GM21619 (cell line): ENCODE results near the gene CCDC120.

Experiments
- ATAC-seq: cut with Tn5 transposase; IDR thresholded peaks from one replicate; pipeline ENCODE4 v1.9.1; 2021; ENCODE audit not compliant: unreplicated experiment

CCDC120 gene

GRCh38 chrX:49061490-49061889 lies 2.7 kb downstream of the CCDC120 start:
- ATAC-seq: no peak

DNA sequence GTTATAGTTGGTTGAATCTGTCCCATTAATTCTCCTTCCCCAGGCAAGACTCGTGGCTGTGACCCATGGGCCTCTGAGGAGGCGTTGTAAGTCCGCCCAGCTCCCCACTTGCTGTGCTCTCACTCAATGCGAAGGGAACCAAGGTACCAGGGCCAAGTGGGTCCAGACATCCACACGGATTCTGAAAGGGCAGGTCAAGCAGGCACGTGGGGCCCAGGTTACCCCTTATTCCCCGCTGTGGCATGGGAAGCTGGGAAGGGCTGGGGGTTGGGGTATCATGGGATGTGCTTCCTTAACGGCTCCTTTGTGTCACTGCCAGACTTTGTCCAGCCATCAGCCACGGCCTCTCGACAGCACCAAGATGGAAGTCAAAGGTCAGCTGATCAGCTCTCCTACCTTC lies 3.1 kb downstream of the CCDC120 start:
- no peak for ATAC-seq

DNA sequence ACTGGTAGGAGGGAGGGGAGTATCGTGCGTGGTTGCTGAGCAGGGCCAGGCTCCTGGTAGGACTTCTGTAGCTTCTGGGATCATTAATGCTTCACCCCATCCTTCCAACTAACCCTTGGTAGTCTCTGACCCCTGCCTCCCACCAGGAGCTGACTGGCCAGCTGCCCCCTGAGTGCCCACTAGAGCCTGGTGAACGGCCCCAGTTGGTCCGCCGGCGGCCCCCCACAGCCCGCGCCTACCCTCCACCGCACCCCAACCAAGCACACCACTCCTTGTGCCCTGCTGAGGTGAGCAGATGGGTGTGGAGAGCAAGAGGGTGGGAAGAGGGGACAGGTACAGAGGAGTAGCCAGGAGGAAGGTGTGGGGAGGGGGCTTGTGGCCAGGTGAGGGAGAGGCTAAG lies 4.9 kb downstream of the CCDC120 start:
- no peak for ATAC-seq

GRCh38 chrX:49064303-49064702 lies 5.5 kb downstream of the CCDC120 start:
- no peak for ATAC-seq

DNA sequence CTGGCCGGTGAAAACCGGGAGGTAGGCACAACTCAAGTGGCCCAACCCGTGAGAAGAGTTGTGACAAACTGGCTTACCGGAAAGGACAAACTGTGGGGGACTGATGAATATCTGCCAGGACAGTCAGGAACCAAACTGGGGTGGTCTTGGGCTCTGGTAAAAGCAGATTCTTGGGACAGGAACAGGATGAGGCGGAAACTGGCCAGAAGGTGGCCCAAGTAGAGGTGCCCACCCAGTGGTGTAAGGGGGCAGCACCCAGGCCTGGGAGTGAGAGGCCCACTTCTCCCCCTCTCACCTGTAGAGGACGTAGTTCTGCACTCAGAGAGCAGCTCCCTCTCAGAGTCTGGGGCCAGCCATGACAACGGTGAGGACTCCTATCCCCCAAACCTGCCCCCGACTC lies 5.9 kb downstream of the CCDC120 start:
- no peak for ATAC-seq

GRCh38 chrX:49066278-49066677 lies 7.5 kb downstream of the CCDC120 start:
- no peak for ATAC-seq

- ATAC-seq: no peak
These were observed 7.9 kb downstream of the CCDC120 start for GRCh38 chrX:49066690-49067089.

DNA sequence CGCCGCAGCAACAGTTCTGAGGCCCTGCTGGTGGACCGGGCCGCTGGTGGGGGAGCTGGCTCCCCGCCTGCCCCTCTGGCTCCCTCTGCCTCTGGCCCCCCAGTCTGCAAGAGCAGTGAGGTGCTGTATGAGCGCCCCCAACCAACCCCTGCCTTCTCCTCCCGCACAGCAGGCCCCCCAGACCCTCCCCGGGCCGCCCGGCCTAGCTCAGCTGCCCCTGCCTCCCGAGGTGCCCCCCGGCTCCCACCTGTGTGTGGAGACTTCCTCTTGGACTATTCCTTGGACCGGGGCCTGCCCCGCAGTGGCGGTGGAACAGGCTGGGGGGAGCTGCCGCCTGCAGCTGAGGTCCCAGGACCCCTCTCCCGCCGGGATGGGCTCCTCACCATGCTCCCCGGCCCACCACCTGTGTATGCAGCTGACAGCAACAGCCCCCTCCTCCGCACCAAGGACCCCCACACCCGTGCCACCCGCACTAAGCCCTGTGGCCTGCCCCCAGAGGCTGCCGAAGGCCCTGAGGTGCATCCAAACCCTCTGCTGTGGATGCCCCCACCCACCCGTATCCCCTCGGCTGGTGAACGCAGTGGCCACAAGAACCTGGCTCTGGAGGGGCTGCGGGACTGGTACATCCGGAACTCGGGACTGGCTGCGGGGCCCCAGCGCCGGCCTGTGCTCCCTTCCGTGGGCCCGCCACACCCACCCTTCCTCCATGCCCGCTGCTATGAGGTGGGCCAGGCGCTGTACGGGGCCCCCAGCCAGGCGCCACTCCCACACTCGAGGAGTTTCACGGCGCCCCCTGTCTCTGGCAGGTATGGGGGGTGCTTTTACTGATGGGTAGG lies 8.7 kb downstream of the CCDC120 start:
- no peak for ATAC-seq

GRCh38 chrX:49069038-49069437 lies 10.2 kb downstream of the CCDC120 start:
- no peak for ATAC-seq

GRCh38 chrX:49070988-49071387 lies 12.2 kb downstream of the CCDC120 start:
- ATAC-seq: no peak

DNA sequence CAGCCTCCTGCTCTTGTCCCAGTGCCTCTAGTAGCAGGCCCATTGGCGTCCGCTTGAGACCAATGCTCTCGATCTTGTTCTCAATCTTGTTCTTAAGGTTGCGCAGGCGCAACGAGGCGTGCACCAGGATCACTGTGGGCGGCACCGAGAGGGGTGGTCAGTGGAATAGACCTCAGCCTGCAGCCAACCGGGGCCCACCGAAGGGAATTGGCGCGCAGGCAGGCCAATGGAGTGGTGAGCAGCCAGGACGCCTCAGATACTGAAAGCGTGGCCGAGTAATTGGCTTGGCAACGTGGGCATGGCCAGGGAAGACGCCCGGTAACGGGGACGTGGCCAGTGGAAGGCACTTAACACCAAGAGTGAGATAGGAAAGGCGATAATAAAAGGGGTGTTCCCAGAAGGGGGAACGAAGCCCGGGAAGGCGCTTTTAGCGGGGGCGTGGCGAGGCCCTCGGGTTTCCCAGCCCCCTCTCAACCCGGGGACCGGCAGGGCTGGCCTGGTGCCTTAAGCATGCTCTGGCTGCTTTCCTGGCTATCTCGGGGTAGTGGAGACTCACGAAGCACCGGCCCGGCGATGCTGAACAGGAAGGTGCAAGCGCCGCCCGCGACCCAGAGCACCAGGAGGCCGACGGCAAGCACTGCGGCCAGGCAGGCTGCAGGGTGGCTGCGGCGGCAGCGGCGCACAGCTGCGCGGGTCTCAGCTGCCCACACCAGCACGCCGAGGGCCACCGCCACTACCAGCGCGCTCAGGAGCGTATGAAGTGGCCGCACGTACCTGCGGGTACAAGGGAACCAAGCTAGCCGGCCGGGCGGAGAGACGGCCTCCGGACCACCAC lies 13.3 kb downstream of the CCDC120 start:
- no peak for ATAC-seq

- ATAC-seq: no peak
These were observed 13.9 kb downstream of the CCDC120 start for GRCh38 chrX:49072712-49073095.

DNA sequence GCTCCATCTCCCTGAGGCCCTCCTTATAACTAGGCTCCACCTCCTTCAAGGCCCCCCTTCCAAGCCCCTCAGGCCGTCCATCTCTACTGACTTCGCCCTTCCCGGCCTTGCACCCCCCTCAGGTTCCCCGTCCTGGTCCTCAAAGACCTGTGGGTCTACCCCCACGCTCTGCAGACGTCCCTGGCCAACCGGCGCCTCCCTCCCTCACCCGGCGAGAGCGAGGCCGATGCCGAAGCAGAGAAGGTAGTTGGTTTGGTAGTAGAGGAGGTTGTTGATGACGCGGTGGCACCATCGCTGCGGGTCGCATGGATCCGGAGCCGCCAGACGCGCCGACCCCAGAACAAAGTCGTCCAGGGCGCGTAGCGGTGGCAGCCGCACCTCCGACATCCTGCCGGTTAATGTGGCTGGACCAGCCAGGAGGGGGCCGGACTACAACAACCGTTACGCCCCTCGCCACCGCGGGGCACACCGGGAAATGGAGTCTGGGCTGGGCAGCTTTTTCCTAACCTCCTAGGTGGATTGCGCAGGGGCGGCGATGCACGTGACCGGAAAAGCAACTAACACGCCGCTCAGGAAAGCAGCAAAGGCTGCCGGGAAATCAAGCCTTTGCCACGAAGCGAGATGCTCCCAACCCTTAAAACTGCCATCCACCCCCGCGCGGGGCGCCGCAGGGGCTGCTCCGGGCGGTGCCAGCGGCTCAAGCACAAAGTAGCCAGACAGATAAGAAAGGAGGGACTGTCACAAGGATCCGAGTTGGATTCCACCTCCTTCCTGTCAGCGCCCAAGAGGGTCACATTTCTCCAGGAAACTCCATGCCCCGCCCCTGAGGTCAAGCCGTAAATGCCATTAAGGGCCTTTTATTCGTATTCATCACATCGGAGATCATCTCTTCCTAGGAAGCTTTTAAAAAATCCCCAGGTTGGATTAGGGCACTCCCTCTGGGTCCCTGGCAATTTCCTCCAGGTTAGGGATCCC lies 15.1 kb downstream of the CCDC120 start, which contains the start of gene PRAF2:
PRAF2 (minus strand) TSS at position 402 of the 975 bp plus-strand sequence; CDS start at position 387, 15 bp downstream.
- peak; percentile 90 for ATAC-seq

GRCh38 chrX:49075347-49075746 lies 16.5 kb downstream of the CCDC120 start:
- ATAC-seq: no peak

GRCh38 chrX:49077941-49078340 lies 19.1 kb downstream of the CCDC120 start:
- no peak for ATAC-seq

DNA sequence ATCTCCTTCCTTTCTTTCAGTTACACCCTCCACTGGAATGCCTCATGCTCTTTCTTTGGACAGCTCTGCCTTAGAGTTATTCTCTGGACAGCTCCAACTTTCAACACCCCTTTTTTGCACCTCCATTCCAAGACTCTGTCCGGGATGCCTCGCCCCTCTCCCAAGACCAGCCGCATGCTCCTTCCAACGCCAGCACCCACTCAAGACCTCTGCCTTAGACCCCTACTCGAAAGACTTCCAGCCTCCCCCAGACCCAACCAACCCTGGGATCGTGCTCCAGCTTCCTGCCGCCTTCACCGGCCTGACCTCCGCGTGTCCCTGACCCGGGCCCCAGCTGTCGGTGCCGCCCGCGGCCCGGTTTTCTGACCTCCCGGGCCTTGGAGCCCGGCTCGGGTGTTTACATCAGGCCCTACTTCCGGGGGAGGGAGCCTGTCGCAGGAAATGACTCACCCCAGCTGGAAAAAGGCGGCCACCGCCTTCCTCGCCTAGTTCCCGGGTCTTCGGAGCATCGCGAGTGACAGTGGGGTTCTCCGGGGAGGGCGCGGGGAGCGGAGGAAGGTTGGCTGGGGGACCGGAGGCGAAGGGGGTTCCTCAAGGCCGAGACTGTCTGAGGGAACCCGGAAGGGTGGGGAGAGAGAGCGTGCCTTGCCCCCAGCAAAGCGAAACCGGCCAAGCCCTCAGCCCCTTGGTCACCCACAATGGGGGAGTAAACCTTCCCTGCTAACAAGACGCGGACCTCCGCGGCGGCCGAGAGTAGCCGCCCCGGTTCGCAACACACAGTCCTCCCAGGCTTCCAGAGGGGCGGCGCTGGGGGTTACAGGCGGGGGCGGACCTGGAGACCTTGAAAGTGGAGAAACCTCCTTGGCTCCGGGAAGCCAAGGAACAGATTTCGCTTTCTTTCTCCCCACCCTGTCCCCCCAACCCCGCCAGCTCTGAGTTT lies 21.0 kb downstream of the CCDC120 start, which contains the start of gene WDR45:
WDR45 (minus strand) TSS at position 399 of the 940 bp plus-strand sequence. CDS start 1,792 bp downstream, outside the sequence.
- no peak for ATAC-seq

DNA sequence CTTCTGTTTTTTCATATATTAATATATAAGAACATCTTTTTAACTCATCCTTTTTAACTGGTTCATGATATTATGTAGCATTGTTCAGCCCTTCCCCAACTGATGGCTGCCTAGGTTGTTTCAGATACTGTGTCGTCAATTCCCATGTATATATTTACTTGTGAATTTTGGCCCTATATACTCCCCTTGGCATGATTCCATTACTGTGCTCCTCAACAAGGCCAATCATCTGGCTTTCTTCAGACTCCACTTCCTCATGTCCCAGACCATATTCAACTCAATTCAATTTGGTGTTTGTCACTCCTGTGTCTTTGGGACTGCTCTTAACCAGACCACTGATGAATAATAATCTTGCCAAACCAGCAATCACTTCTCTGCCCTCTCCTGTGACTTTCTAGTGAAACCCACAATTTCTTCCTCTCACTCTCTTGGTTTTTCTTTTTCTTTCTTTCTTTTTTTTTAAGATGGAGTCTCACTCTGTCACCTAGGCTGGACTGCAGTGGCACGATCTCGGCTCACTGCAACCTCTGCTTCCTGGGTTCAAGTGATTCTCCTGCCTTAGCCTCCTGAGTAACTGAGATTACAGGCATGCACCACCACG lies 23.6 kb downstream of the CCDC120 start:
- no peak for ATAC-seq

DNA sequence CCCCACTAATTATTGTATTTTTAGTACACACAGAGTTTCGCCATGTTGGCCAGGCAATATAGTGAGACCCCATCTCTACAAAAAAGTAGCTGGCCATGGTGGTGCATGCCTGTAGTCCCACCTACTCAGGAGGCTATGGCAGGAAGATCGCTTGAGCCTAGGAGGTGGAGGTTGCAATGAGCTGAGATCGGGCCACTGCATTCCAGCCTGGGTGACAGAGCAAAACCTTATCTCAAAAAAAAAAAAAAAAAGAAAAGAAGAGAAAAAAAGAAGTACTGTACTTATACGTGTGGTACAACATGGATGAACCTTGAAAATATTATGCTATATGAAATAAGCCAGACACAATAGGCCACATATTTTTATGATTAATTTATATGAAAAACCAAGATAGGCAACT lies 30.8 kb downstream of the CCDC120 start:
- ATAC-seq: no peak

DNA sequence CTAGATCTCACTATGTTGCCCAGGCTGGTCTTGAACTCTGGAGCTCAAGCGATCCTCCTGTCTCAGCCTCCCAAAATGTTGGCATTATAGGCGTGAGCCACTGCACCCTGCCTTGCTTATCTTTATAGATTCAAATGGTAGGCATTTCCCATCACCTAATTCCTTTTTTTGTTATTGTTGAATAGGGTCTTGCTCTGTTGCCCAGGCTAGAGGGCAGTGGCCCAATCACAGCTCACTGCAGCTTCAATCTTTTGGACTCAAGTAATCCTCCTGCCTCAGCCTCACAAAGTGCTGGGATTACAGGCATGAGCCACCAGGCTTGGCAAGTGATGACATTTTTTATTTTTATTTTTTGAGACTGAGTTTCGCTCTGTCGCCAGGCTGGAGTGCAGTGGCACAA lies 37.6 kb downstream of the CCDC120 start:
- ATAC-seq: no peak
